Mesothelial cell of epicardium (in vitro differentiated cells): ENCODE results near the gene MNX1. TPM values are rescaled to one million over a fixed set of nuclear protein-coding genes. Genes with fewer than 3 reads are reported as not detected.

Experiments
- DNase-seq, 2 experiments: peaks; one replicate each; pipeline ENCODE4 v3.0.0; 2021; ENCODE audit warnings: low spot score in 2 of 2; ENCODE audit not compliant: unreplicated experiment in 2 of 2
- H3K27ac Mint-ChIP-seq: 2 replicates; pipeline ENCODE4 v1.8.0; 2021; ENCODE audit warnings: mixed read lengths
- H3K27me3 Mint-ChIP-seq: 2 replicates; pipeline ENCODE4 v1.8.0; 2021; ENCODE audit warnings: low read depth, mixed read lengths
- H3K36me3 Mint-ChIP-seq: 2 replicates; pipeline ENCODE4 v1.8.0; 2021; ENCODE audit warnings: mixed read lengths
- H3K4me1 Mint-ChIP-seq: 2 replicates; pipeline ENCODE4 v1.8.0; 2021; ENCODE audit warnings: mixed read lengths
- H3K4me3 Mint-ChIP-seq: 2 replicates; pipeline ENCODE4 v1.8.0; 2021; ENCODE audit warnings: mild to moderate bottlenecking, moderate library complexity, mixed read lengths
- H3K9me3 Mint-ChIP-seq: 2 replicates; pipeline ENCODE4 v1.8.0; 2021; ENCODE audit warnings: mixed read lengths
- CTCF ChIP-seq: fragments of 200-600 bp; sonication (generic); IDR thresholded peaks from one replicate; pipeline ENCODE4 v1.5.0; 2021; ENCODE audit warnings: antibody characterized with exemption; ENCODE audit not compliant: unreplicated experiment
- total RNA-seq: library from RNA; stranded (reverse); gene quantifications from 3 replicates; pipeline ENCODE4 v1.2.1, GENCODE V29; 2021

MNX1 gene
- total RNA-seq, 1 donor from 2014 or later = not detected

DNA sequence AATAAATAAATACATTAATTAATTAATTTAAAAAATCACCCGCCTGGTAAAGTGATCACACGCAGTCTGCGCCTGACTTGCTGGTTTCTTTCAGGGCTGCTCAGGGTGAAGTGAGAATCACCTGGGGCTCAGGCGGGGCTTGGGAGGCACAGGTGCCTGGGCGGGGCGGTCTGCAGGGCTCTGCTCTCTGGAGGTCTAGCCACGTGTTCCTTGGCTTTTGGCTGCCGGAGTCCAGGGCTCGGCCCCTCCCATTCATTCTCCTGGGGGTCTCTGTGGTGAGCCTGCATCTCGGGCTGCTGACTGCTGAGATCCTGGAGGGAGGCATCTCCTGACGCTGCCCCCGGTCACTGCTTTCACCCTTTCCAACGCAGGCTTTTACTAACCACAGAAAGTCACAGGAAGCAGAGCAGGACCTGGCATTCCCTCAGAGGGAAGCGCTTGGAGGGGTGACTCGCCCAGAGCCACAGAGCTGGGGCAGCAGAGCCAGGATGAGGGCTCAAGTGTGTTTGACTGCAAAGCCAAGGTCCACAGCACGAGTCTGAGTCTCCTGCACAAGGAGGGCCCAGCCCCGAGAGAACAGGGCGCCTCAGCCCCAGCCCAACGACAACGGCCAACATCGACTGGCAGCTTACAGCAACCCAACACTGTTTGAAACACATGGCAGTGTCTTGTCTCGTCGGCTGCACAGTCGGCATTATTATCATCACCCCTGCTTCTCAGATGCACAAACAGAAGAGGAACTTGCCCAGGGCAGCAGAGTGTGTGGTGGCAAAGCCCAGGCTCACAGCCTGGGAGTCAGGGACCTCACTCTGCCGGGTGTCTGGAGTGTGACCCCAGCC is 22.4 kb upstream of the MNX1 start:
- Mint-ChIP-seq H3K27ac (no peak overlapping the region), H3K27me3 (peaks cover 89% of the 10 kb centered on the region), H3K9me3 (peaks cover 16% of the 10 kb centered on the region)

DNA sequence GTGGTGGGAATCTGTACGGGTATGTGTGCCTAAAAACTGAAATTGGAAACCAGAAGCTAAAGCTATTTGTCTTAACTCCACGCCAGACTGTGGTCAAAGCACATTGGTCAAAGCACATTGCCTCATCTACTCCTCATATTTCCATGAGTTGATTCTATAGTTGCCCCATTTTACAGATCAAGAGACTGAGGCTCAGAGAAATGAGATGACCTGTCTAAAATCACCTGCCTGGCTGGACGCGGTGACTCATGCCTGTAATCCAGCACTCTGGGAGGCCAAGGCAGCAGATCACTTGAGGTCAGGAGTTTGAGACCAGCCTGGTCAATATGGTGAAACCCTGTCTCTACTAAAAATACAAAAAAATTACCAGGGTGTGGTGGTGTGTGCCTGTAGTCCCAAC is 21.7 kb upstream of the MNX1 start:
- no peak overlapping the region for H3K27ac Mint-ChIP-seq
- H3K9me3 Mint-ChIP-seq = peaks cover 16% of the 10 kb centered on the region
- peaks cover 89% of the 10 kb centered on the region for H3K27me3 Mint-ChIP-seq
- H3K36me3 Mint-ChIP-seq = no peaks in the 10 kb centered on the region
- H3K4me1 Mint-ChIP-seq = no peaks in the 10 kb centered on the region
- H3K4me3 Mint-ChIP-seq = no peak overlapping the region
- DNase-seq = no peak
- no peak for TF ChIP-seq CTCF

More for the DNA sequence above, 22.4 kb upstream of the MNX1 start:
- no peak for DNase-seq
- TF ChIP-seq CTCF = no peak
- Mint-ChIP-seq H3K36me3 (no peaks in the 10 kb centered on the region), H3K4me3 (no peak overlapping the region), H3K4me1 (no peaks in the 10 kb centered on the region)

GRCh38 chr7:157028199-157028903 is 17.9 kb upstream of the MNX1 start:
- Mint-ChIP-seq H3K4me1 (no peaks in the 10 kb centered on the region), H3K27me3 (peaks cover 93% of the 10 kb centered on the region), H3K4me3 (no peak overlapping the region), H3K9me3 (no peaks in the 10 kb centered on the region), H3K27ac (no peak overlapping the region), H3K36me3 (no peaks in the 10 kb centered on the region)
- no peak for DNase-seq
- TF ChIP-seq CTCF = no peak

- H3K36me3 Mint-ChIP-seq = no peaks in the 10 kb centered on the region
- TF ChIP-seq CTCF = no peak
- H3K4me1 Mint-ChIP-seq = no peaks in the 10 kb centered on the region
- H3K27me3 Mint-ChIP-seq = peaks cover 93% of the 10 kb centered on the region
- H3K9me3 Mint-ChIP-seq = no peaks in the 10 kb centered on the region
- no peak overlapping the region for H3K27ac Mint-ChIP-seq
- no peak for DNase-seq
- H3K4me3 Mint-ChIP-seq = no peak overlapping the region
Observed at GRCh38 chr7:157027568-157028198, 17.2 kb upstream of the MNX1 start.

GRCh38 chr7:157024716-157025115 is 14.3 kb upstream of the MNX1 start:
- DNase-seq = no peak
- H3K36me3 Mint-ChIP-seq = no peaks in the 10 kb centered on the region
- H3K4me3 Mint-ChIP-seq = no peak overlapping the region
- H3K27ac Mint-ChIP-seq = no peak overlapping the region
- no peak for TF ChIP-seq CTCF
- H3K27me3 Mint-ChIP-seq = peaks cover 95% of the 10 kb centered on the region
- H3K4me1 Mint-ChIP-seq = no peaks in the 10 kb centered on the region
- no peaks in the 10 kb centered on the region for H3K9me3 Mint-ChIP-seq
